Activated B cell treated with CpG ODN at 0.5 μM for 24 hours (primary cell): Measurements from ENCODE around the gene RBM39. TPM values are rescaled to one million over a fixed set of nuclear protein-coding genes. Genes with fewer than 3 reads are reported as not detected.

Source experiments
- ATAC-seq: fragments of 200-7000 bp; cut with Tn5 transposase; one replicate; pipeline ENCODE4 v1.10.0; 2021; ENCODE audit warnings: low read depth, mild to moderate bottlenecking, moderate library complexity
- CTCF ChIA-PET: fragments of 350-600 bp; sonication (Branson Sonifier 250); formaldehyde crosslinking; loops from one replicate; lab custom pipeline; 2021; ENCODE audit warnings: antibody characterized with exemption; lab: Charles Lee
- POLR2A ChIA-PET: fragments of 350-600 bp; sonication (Branson Sonifier 250); formaldehyde crosslinking; loops from one replicate; lab custom pipeline; 2021; ENCODE audit warnings: antibody characterized with exemption; lab: Charles Lee
- DNase-seq: peaks from one replicate; pipeline ENCODE4 v3.0.0; 2022
- H3K27ac Mint-ChIP-seq: one replicate; pipeline ENCODE4 v1.8.0; 2020; ENCODE audit warnings: mixed read lengths
- H3K27me3 Mint-ChIP-seq: one replicate; pipeline ENCODE4 v1.8.0; 2021; ENCODE audit warnings: mixed read lengths
- H3K36me3 Mint-ChIP-seq: one replicate; pipeline ENCODE4 v1.8.0; 2021; ENCODE audit warnings: low read depth, mixed read lengths
- H3K4me1 Mint-ChIP-seq: one replicate; pipeline ENCODE4 v1.8.0; 2021; ENCODE audit warnings: mixed read lengths
- H3K4me3 Mint-ChIP-seq: one replicate; pipeline ENCODE4 v1.8.0; 2020; ENCODE audit warnings: mild to moderate bottlenecking, mixed read lengths
- H3K9me3 Mint-ChIP-seq: one replicate; pipeline ENCODE4 v1.8.0; 2020; ENCODE audit warnings: mixed read lengths
- CTCF ChIP-seq: fragments of 200-600 bp; IDR thresholded peaks from one replicate; pipeline ENCODE4 v1.8.0; 2022; ENCODE audit warnings: antibody characterized with exemption, mild to moderate bottlenecking
- intact Hi-C: fragments of 100-400 bp; cut with micrococcal nuclease; formaldehyde crosslinking; loops from one replicate; pipeline ENCODE4 v1.15.1; 2024
- total RNA-seq: library from RNA; stranded (reverse); gene quantifications from 2 replicates; pipeline ENCODE4 v1.2.3, GENCODE V29; 2022

RBM39 gene
- total RNA-seq, 1 donor from 2014 or later = 483 TPM

GRCh38 chr20:35661908-35662307 is 80.2 kb downstream of the RBM39 start:
- peaks cover 28% of the 10 kb centered on the region for H3K36me3 Mint-ChIP-seq
- H3K4me1 Mint-ChIP-seq = peaks cover 72% of the 10 kb centered on the region
- ATAC-seq (no peak), DNase-seq (no peak)
- intact Hi-C loops = loop anchor here (5.0 kb wide), 1 partner anchor 60 kb away; no protein-coding TSS in a partner anchor
- no peaks in the 10 kb centered on the region for H3K9me3 Mint-ChIP-seq
- H3K27ac Mint-ChIP-seq = peak overlapping the region; percentile 38
- peak overlapping the region; percentile 94 for H3K4me3 Mint-ChIP-seq
- no peaks in the 10 kb centered on the region for H3K27me3 Mint-ChIP-seq
- TF ChIP-seq CTCF = no peak
- CTCF ChIA-PET = no interaction called here
- POLR2A ChIA-PET = interaction anchor here (0.5 to 1.7 kb wide), 2 partner anchors 15 to 46 kb away, joined by 3 to 7 read pairs; partner anchors contain the start of gene SPAG4

- H3K4me1 Mint-ChIP-seq = peaks cover 75% of the 10 kb centered on the region
- TF ChIP-seq CTCF = no peak
- H3K27me3 Mint-ChIP-seq = no peaks in the 10 kb centered on the region
- ChIA-PET POLR2A (interaction anchor here (0.5 to 1.7 kb wide), 2 partner anchors 16 to 45 kb away, joined by 3 to 7 read pairs; partner anchors contain the start of gene SPAG4), CTCF (no interaction called here)
- no peaks in the 10 kb centered on the region for H3K9me3 Mint-ChIP-seq
- no peak for DNase-seq
- peaks cover 31% of the 10 kb centered on the region for H3K36me3 Mint-ChIP-seq
- peak overlapping the region; percentile 94 for H3K4me3 Mint-ChIP-seq
- intact Hi-C loops = loop anchor here (5.0 kb wide), 1 partner anchor 59 kb away; no protein-coding TSS in a partner anchor
- H3K27ac Mint-ChIP-seq = no peak overlapping the region
- no peak for ATAC-seq
Measured at GRCh38 chr20:35661053-35661452, 81.0 kb downstream of the RBM39 start.

GRCh38 chr20:35660122-35660937 is 81.7 kb downstream of the RBM39 start:
- Mint-ChIP-seq H3K4me3 (peak overlapping the region; percentile 46), H3K36me3 (peaks cover 31% of the 10 kb centered on the region), H3K27me3 (no peaks in the 10 kb centered on the region), H3K4me1 (peaks cover 75% of the 10 kb centered on the region), H3K9me3 (no peaks in the 10 kb centered on the region), H3K27ac (peak overlapping the region; percentile 12)
- intact Hi-C loops = loop anchor here (5.0 kb wide), 1 partner anchor 58 kb away; no protein-coding TSS in a partner anchor
- DNase-seq = no peak
- TF ChIP-seq CTCF = no peak
- ATAC-seq = no peak
- POLR2A ChIA-PET = interaction anchor here (0.5 to 1.7 kb wide), 4 partner anchors 44 to 1708 kb away, joined by 3 to 7 read pairs (median 4); partner anchors contain the start of genes RBM39 and SPAG4
- CTCF ChIA-PET = no interaction called here

GRCh38 chr20:35657271-35657670 is 84.8 kb downstream of the RBM39 start:
- Mint-ChIP-seq H3K27ac (no peak overlapping the region), H3K9me3 (no peaks in the 10 kb centered on the region), H3K4me1 (peaks cover 55% of the 10 kb centered on the region), H3K27me3 (no peaks in the 10 kb centered on the region), H3K36me3 (peaks cover 16% of the 10 kb centered on the region), H3K4me3 (no peak overlapping the region)
- intact Hi-C loops = no loop called here
- CTCF ChIA-PET = no interaction called here
- DNase-seq (no peak), ATAC-seq (no peak)
- POLR2A ChIA-PET = no interaction called here
- TF ChIP-seq CTCF = no peak

- no peaks in the 10 kb centered on the region for H3K27me3 Mint-ChIP-seq
- peaks cover 35% of the 10 kb centered on the region for H3K4me1 Mint-ChIP-seq
- H3K36me3 Mint-ChIP-seq = peaks cover 33% of the 10 kb centered on the region
- no peak for TF ChIP-seq CTCF
- H3K4me3 Mint-ChIP-seq = no peak overlapping the region
- POLR2A ChIA-PET = interaction anchor here (0.5 to 1.5 kb wide), 3 partner anchors 10 to 101 kb away, joined by 3 read pairs; partner anchors contain the start of genes CPNE1 and RBM12
- intact Hi-C loops = no loop called here
- H3K27ac Mint-ChIP-seq = no peak overlapping the region
- no peak for ATAC-seq
- CTCF ChIA-PET = no interaction called here
- DNase-seq = no peak
- no peaks in the 10 kb centered on the region for H3K9me3 Mint-ChIP-seq
Measured at GRCh38 chr20:35654415-35654814, 87.6 kb downstream of the RBM39 start.
